Endothelial cell of umbilical vein (primary cell): ENCODE measurements around the gene AKT1. TPM values are rescaled to one million over a fixed set of nuclear protein-coding genes. Genes with fewer than 3 reads are reported as not detected.

Source experiments
- BruUV-seq: library from RNA; stranded (reverse); fragments of 400-500 nt; replicated peaks from 2 replicates; lab custom pipeline; 2021; lab: Mats Ljungman, UMichigan
- CTCF ChIA-PET: fragments of 300-600, 350-600 bp; sonication (Branson Sonifier 250); formaldehyde crosslinking; loops from one replicate; lab custom pipeline; 2021; ENCODE audit warnings: antibody characterized with exemption, inconsistent platforms; lab: Charles Lee
- POLR2A ChIA-PET: fragments of 300-600, 350-600 bp; sonication (Branson Sonifier 250); formaldehyde crosslinking; loops from one replicate; lab custom pipeline; 2021; ENCODE audit warnings: antibody characterized with exemption, inconsistent platforms; lab: Charles Lee
- DNase-seq: peaks from one replicate; pipeline ENCODE4 v3.0.0-alpha.2; 2011; ENCODE audit warnings: low read depth, low spot score
- FAIRE-seq: peaks from 2 replicates; lab custom pipeline; 2011; peaks lifted over from hg19 to GRCh38; lab: Jason Lieb, UNC
- H2AFZ ChIP-seq: 2 replicates; pipeline ENCODE4 v1.6.0; 2012; ENCODE audit warnings: low read depth, low read length, control low read depth, inconsistent platforms
- H3K27ac ChIP-seq: 2 replicates; pipeline ENCODE4 v1.5.1; 2011; ENCODE audit warnings: low read depth, mild to moderate bottlenecking, control low read depth, low read length, moderate library complexity; ENCODE audit not compliant: insufficient read depth
- H3K27me3 ChIP-seq, 2 experiments: 2 replicates each; pipeline versions ENCODE4 v1.6.0 to v1.6.1; 2011; ENCODE audit warnings: low read length in 2 of 2, mixed read lengths in 1 of 2; ENCODE audit not compliant: control insufficient read depth in 2 of 2, insufficient read depth in 2 of 2
- H3K36me3 ChIP-seq, 2 experiments: 2 replicates in 1 of 2; 3 replicates in 1 of 2; pipeline ENCODE4 v1.5.1; 2011; ENCODE audit warnings: low read length in 2 of 2, mild to moderate bottlenecking in 1 of 2, moderate library complexity in 1 of 2; ENCODE audit not compliant: control insufficient read depth in 2 of 2, insufficient read depth in 2 of 2; ENCODE audit errors: extremely low read depth in 1 of 2
- H3K4me1 ChIP-seq: 3 replicates; pipeline ENCODE4 v1.5.1; 2011; ENCODE audit warnings: mild to moderate bottlenecking, low read length; ENCODE audit not compliant: control insufficient read depth, insufficient read depth; ENCODE audit errors: extremely low read depth
- H3K4me2 ChIP-seq: 2 replicates; pipeline ENCODE4 v1.6.1; 2011; ENCODE audit warnings: low read length, control low read depth, mixed read lengths; ENCODE audit not compliant: insufficient read depth
- H3K4me3 ChIP-seq, 3 experiments: fragments of 200-600 bp in 1 of 3; sonication (generic), shearing (Covaris generic) in 1 of 3; replicated peaks in 1 of 3; 2 replicates each; pipeline ENCODE4 v1.5.1; 2011 to 2016; ENCODE audit warnings: control low read depth in 3 of 3, low read length in 3 of 3, mild to moderate bottlenecking in 2 of 3, inconsistent platforms in 1 of 3, low read depth in 1 of 3, moderate library complexity in 1 of 3; ENCODE audit not compliant: insufficient read depth in 1 of 3
- H3K79me2 ChIP-seq: 2 replicates; pipeline ENCODE4 v1.6.0; 2012; ENCODE audit warnings: low read length, inconsistent platforms; ENCODE audit not compliant: control insufficient read depth, insufficient read depth
- H3K9ac ChIP-seq: replicated peaks from 2 replicates; pipeline ENCODE3; 2011; ENCODE audit warnings: low read length, control low read depth; ENCODE audit not compliant: insufficient read depth; ENCODE audit errors: extremely low read depth
- H3K9me1 ChIP-seq: replicated peaks from 3 replicates; pipeline ENCODE4 v1.6.0; 2011; ENCODE audit warnings: mild to moderate bottlenecking, low read length; ENCODE audit not compliant: control insufficient read depth, insufficient read depth; ENCODE audit errors: extremely low read depth
- H3K9me3 ChIP-seq: replicated peaks from 2 replicates; pipeline ENCODE4 v1.5.1; 2012; ENCODE audit warnings: low read length, inconsistent platforms; ENCODE audit not compliant: control insufficient read depth, insufficient read depth
- H4K20me1 ChIP-seq: replicated peaks from 2 replicates; pipeline ENCODE3; 2011; ENCODE audit warnings: mild to moderate bottlenecking, low read length; ENCODE audit not compliant: control insufficient read depth, insufficient read depth; ENCODE audit errors: extremely low read depth
- GATA2 ChIP-seq: IDR thresholded peaks from 2 replicates; pipeline ENCODE4 v1.7.0; 2011; ENCODE audit warnings: low read depth, mild to moderate bottlenecking, moderate library complexity, mixed read lengths, low read length; ENCODE audit not compliant: insufficient read length, insufficient read depth
- JUN ChIP-seq: IDR thresholded peaks from 2 replicates; pipeline ENCODE4 v1.6.1; 2011; ENCODE audit warnings: borderline replicate concordance, low read depth; ENCODE audit not compliant: insufficient read length, insufficient read depth
- MAX ChIP-seq: IDR thresholded peaks from 2 replicates; pipeline ENCODE4 v1.6.1; 2011; ENCODE audit not compliant: insufficient read depth, insufficient read length
- POLR2A ChIP-seq: IDR thresholded peaks from 2 replicates; pipeline ENCODE4 v1.6.1; 2012; ENCODE audit warnings: low read depth, mild to moderate bottlenecking, control low read depth, low read length
- POLR2AphosphoS5 ChIP-seq: IDR thresholded peaks from 2 replicates; pipeline ENCODE4 v1.6.1; 2012; ENCODE audit warnings: low read depth, mild to moderate bottlenecking, control low read depth, low read length, moderate library complexity; ENCODE audit not compliant: insufficient read depth
- dilution Hi-C: fragments of 300-500 bp; cut with MboI; formaldehyde crosslinking; loops from one replicate; pipeline ENCODE4 v1.15.0; 2019; ENCODE audit warnings: low sequenced_read_pairs; ENCODE audit not compliant: extremely low pct_ligation_motif_present
- intact Hi-C: fragments of 100-400 bp; cut with micrococcal nuclease; formaldehyde crosslinking; loops from one replicate; pipeline ENCODE4 v1.10.0; 2022
- polyA plus RNA-seq, 4 experiments: library from polyadenylated mRNA; depleted of rRNA in 3 of 4; stranded (reverse) in 3 of 4; unstranded in 1 of 4; fragments of >200 nt; gene quantifications; 2 replicates each; pipeline versions ENCODE4 v1.2.1 to v1.2.3, GENCODE V29; 2011 to 2012; ENCODE audit warnings: missing spikeins in 1 of 4
- total RNA-seq: library from RNA; stranded (reverse); gene quantifications from 2 replicates; pipeline ENCODE4 v1.2.3, GENCODE V29; 2021
- TF ChIP-seq, protein P1 (sequence below), 2 donors: IDR thresholded peaks; 1 replicate in 1 of 2; 2 replicates in 1 of 2; pipeline ENCODE4 v1.5.1; 2011; ENCODE audit warnings: low read length in 2 of 2, mild to moderate bottlenecking in 2 of 2, moderate library complexity in 2 of 2, control low read depth in 1 of 2, inconsistent platforms in 1 of 2, low read depth in 1 of 2; ENCODE audit not compliant: insufficient read depth in 1 of 2; ENCODE audit errors: extremely low read depth in 1 of 2

AKT1 gene
- total and polyA plus RNA-seq, 2 donors (not counting 3 experiments of a cell fraction or from before 2014, with no cell fraction given): 177 to 191 TPM

DNA sequence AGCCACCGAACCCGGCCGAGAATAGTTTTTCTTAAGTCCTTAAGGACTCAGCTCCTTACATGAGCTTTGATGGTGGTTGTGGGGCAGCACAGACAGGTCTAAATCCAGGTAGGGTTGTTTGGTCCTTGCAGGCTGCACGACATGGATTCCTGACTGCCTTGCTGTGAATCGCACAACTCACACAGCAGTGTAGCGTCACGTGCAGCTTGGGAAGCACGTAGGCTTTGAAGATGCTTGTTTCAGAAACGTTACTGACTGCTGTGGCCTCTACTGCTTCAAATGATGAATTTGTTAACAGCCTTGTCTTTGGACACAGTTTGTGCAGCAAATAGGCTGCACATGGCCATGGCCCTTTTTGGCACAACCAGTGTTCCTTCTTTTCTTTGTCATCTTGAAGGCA lies 35.2 kb upstream of the AKT1 start:
- BruUV-seq: no TSS peak
- Histone ChIP-seq H3K9ac (no peak overlapping the region), H3K9me1 (no peaks in the 10 kb centered on the region), H3K27ac (no peak overlapping the region), H3K36me3 (no peaks in the 10 kb centered on the region), H3K9me3 (no peaks in the 10 kb centered on the region), H3K4me2 (no peak overlapping the region), H3K79me2 (no peaks in the 10 kb centered on the region), H3K4me3 (no peak overlapping the region), H3K27me3 (no peaks in the 10 kb centered on the region), H4K20me1 (no peaks in the 10 kb centered on the region), H2AFZ (no peak overlapping the region), H3K4me1 (peaks cover 9% of the 10 kb centered on the region)
- POLR2A ChIA-PET: no interaction called here
- DNase-seq (no peak), FAIRE-seq (no peak)
- no peak for TF ChIP-seq POLR2AphosphoS5
- TF ChIP-seq, protein P1, sequence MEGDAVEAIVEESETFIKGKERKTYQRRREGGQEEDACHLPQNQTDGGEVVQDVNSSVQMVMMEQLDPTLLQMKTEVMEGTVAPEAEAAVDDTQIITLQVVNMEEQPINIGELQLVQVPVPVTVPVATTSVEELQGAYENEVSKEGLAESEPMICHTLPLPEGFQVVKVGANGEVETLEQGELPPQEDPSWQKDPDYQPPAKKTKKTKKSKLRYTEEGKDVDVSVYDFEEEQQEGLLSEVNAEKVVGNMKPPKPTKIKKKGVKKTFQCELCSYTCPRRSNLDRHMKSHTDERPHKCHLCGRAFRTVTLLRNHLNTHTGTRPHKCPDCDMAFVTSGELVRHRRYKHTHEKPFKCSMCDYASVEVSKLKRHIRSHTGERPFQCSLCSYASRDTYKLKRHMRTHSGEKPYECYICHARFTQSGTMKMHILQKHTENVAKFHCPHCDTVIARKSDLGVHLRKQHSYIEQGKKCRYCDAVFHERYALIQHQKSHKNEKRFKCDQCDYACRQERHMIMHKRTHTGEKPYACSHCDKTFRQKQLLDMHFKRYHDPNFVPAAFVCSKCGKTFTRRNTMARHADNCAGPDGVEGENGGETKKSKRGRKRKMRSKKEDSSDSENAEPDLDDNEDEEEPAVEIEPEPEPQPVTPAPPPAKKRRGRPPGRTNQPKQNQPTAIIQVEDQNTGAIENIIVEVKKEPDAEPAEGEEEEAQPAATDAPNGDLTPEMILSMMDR (IDR thresholded peaks at IDR 0.05; ENCODE audit: extremely low read depth in 1 of 2, insufficient read depth in 1 of 2, low read depth in 1 of 2, low read length in 2 of 2): no peak
- no peak for TF ChIP-seq GATA2
- no peak for TF ChIP-seq JUN
- TF ChIP-seq POLR2A: no peak
- TF ChIP-seq MAX: no peak
- intact Hi-C loops: no loop called here
- dilution Hi-C loops: no loop called here
- CTCF ChIA-PET: interaction anchor here (0.6 kb wide), 1 partner anchor 62 kb away, joined by 3 read pairs; no protein-coding TSS in a partner anchor
